Adrenal gland (tissue), 12 donors: ENCODE data around the gene RGS19. TPM values are rescaled to one million over a fixed set of nuclear protein-coding genes. Genes with fewer than 3 reads are reported as not detected.

Experiments
- DNase-seq, 7 donors: peaks; one replicate each; pipeline ENCODE4 v3.0.0-alpha.2; 2019 to 2020
- H3K27ac ChIP-seq, 5 donors: fragments of 200-600 bp; sonication (generic) in 4 of 5; 1 replicate in 3 of 5; 2 replicates in 2 of 5; pipeline versions ENCODE4 v1.5.1 to v1.8.0; 2016 to 2020; ENCODE audit warnings: mild to moderate bottlenecking in 1 of 5
- H3K27me3 ChIP-seq: fragments of 200-600 bp; 2 replicates; pipeline ENCODE4 v1.8.0; 2021
- H3K36me3 ChIP-seq, 2 donors: fragments of 200-600 bp; replicated peaks in 1 of 2; 1 replicate in 1 of 2; 2 replicates in 1 of 2; pipeline versions ENCODE4 v1.5.1 to v1.8.0; 2018 to 2022
- H3K4me1 ChIP-seq, 2 donors: fragments of 200-600 bp; replicated peaks in 1 of 2; 1 replicate in 1 of 2; 2 replicates in 1 of 2; pipeline versions ENCODE4 v1.5.1 to v1.8.0; 2018 to 2021
- H3K4me3 ChIP-seq, 4 donors: fragments of 200-600 bp; sonication (generic) in 3 of 4; one replicate each; pipeline ENCODE4 v1.5.1; 2016 to 2018
- H3K9me3 ChIP-seq, 3 donors: fragments of 200-600 bp; sonication (generic) in 1 of 3; replicated peaks in 1 of 3; 1 replicate in 2 of 3; 2 replicates in 1 of 3; pipeline versions ENCODE4 v1.5.1 to v1.8.0; 2016 to 2021
- CTCF ChIP-seq, 6 experiments: fragments of 450-650 bp in 4 of 6; fragments of 200-600 bp in 2 of 6; sonication (generic) in 1 of 6; IDR thresholded peaks; 1 replicate in 5 of 6; 2 replicates in 1 of 6; pipeline versions ENCODE4 v1.5.1 to v1.8.0; 2016 to 2021; ENCODE audit warnings: antibody characterized with exemption in 6 of 6, mild to moderate bottlenecking in 2 of 6, moderate library complexity in 1 of 6
- POLR2A ChIP-seq, 2 donors: fragments of 450-650 bp; IDR thresholded peaks; one replicate each; pipeline ENCODE4 v1.6.1; 2017; ENCODE audit warnings: antibody characterized with exemption in 2 of 2, mild to moderate bottlenecking in 2 of 2, moderate library complexity in 1 of 2
- WGBS, 4 donors: extraction: QIAGEN DNeasy Blood & Tissue Kit in 2 of 4; methylation state at CpG; one replicate each; pipeline versions ENCODE4 v1.1.5 to v1.1.7; 2013 to 2017; 5-methylcytosine and 5-hydroxymethylcytosine counted together
- intact Hi-C, 2 donors: fragments of 100-400 bp; cut with DNase I; formaldehyde crosslinking; loops; one replicate each; pipeline versions ENCODE4 v1.14.1 to v1.15.0; 2022 to 2023
- polyA plus RNA-seq, 3 donors: library from polyadenylated mRNA; stranded (reverse); fragments of 200-250 nt in 2 of 3; fragments of 350-450 nt in 1 of 3; fragmentation: Illumina TruSeq in 1 of 3; extraction: RNeasy Lipid Tissue Mini Kit (QIAGEN cat#74804) in 1 of 3; gene quantifications; one replicate each; pipeline ENCODE4 v1.2.3, GENCODE V29; 2013 to 2014
- total RNA-seq, 9 donors: library from RNA; depleted of rRNA in 4 of 9; stranded (reverse); fragments of >200 nt in 4 of 9; fragments of 120-200 nt in 1 of 9; fragmentation: NEBNext Ultra II Directional in 1 of 9; extraction: Animal tissue kit (Norgen Biotek cat#: 25700) in 1 of 9; gene quantifications; one replicate each; pipeline versions ENCODE4 v1.1.0 to v1.2.4, GENCODE V29; 2013 to 2023
- donor health status: healthy with polysubstance abuse.
- donor health status: Bipolar disorder and iron deficiency.
- donor health status: DM: yes; HTN: yes; CAD: no.
- donor health status: DM: no; HTN: no; CAD: no.
- donor health status: DM: no; HTN: no; CAD: no.
- donor health status: DM: yes; HTN: yes; CAD: no.

Gene RGS19
- total and polyA plus RNA-seq, 12 donors: 3.0 to 42.0 (median 15.1) TPM

- no peak for DNase-seq
- 92 to 95% (median 94%) methylated on average over 5 to 37 of the region's 37 CpGs for WGBS, 4 donors
- no peak overlapping the region for H3K4me3 ChIP-seq
- H3K27ac ChIP-seq: no peak overlapping the region
- intact Hi-C loops: no loop called here
- H3K9me3 ChIP-seq: no peaks in the 10 kb centered on the region
- H3K4me1 ChIP-seq: peaks cover 0 to 3% of the 10 kb centered on the region in 2 donors
- no peak for TF ChIP-seq POLR2A (IDR thresholded peaks at IDR 0.05)
- no peak for TF ChIP-seq CTCF (IDR thresholded peaks at IDR 0.05)
- peaks cover 0 to 16% of the 10 kb centered on the region in 2 donors for H3K36me3 ChIP-seq
- H3K27me3 ChIP-seq: no peaks in the 10 kb centered on the region
These were observed 5.7 kb downstream of the RGS19 start for GRCh38 chr20:64073476-64074183.

DNA sequence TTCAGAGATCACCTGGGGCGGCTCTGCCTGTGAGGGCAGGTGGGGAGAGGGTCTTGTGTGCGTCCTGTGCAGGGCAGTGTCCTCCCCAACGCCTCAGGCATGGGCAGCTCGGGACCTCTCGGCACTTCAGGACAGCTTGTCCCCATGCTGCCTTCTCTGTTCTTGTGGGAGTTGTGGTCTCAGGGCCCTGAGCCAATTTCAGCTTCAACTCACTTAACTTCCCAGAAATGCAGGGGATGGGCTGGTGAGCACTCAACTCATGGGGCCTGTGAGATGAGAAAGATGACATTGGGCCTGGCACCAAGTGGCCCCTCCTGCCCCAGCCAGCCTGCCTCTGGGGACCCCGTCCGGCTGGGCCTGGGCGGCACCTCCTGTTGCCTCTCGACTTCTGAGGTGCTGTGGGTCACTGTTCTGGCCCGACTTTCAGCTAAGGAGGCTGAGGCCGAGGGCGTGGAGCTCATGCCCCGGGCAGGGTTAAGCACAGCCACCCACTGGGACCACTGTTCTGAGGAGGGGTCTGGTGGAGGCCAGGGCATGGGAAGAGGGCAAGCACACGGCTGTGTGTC, 6.7 kb downstream of the RGS19 start:
- 86 to 93% (median 89%) methylated on average over 3 to 14 of the region's 14 CpGs for WGBS, 4 donors
- TF ChIP-seq CTCF (IDR thresholded peaks at IDR 0.05) (no peak), POLR2A (IDR thresholded peaks at IDR 0.05) (no peak)
- Histone ChIP-seq H3K4me1 (no peaks in the 10 kb centered on the region), H3K27me3 (no peaks in the 10 kb centered on the region), H3K4me3 (no peak overlapping the region), H3K9me3 (no peaks in the 10 kb centered on the region), H3K27ac (no peak overlapping the region), H3K36me3 (peaks cover 0 to 16% of the 10 kb centered on the region in 2 donors)
- intact Hi-C loops: no loop called here
- DNase-seq: no peak

DNA sequence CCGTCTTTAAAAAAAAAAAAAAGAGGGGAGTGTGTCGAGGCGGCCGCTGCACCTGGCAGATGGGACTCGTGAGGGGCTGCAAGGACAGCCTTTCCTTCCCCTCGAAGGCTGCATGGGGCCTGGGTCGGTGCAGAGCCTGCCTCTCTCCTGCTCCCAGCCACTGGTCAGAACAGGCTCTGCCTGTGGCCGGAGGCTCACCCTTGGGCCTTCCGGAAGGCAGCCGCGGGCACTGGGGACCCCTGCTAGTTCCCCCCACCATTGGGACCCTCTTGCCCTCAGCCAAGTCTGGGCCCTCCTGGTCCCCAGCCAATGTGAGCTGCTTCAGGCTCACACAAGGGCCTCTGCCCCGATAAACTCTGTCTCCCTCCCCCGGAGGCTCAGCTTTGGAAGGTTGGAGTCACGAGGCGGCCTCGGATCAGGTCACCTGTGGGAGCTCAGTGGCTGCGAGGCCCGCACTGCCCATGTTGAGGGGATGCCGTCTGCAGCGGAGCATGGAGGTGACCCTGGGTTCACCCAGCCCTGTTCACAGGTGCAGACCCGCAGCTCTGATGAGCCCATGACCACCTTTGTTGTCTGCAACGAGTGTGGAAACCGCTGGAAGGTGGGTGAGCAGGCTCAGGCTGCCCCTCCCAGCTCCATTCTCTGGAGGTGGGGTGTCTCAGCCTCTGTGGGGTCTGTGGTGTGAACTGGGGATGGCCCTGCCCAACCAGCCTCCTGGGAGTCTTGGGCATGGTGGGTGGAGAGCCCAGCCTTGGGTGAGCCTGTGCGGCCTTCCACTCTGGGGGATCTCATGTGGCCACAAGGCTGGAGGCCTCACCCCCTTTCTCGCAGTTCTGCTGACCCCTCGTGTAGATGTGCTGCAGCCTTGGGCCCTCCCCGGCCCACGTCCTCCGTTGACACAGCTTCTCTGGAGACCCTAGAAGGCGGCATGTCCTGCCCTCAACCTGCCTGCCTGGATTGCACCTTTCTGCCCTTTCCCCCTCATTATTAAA, 7.7 kb downstream of the RGS19 start:
- WGBS, 4 donors: 84 to 93% (median 90%) methylated on average over 20 to 30 of the region's 30 CpGs
- H3K9me3 ChIP-seq: no peaks in the 10 kb centered on the region
- no peak overlapping the region for H3K27ac ChIP-seq
- intact Hi-C loops: no loop called here
- TF ChIP-seq CTCF (IDR thresholded peaks at IDR 0.05) (no peak), POLR2A (IDR thresholded peaks at IDR 0.05) (no peak)
- no peak overlapping the region for H3K4me3 ChIP-seq
- peaks cover 0 to 16% of the 10 kb centered on the region in 2 donors for H3K36me3 ChIP-seq
- no peaks in the 10 kb centered on the region for H3K27me3 ChIP-seq
- no peaks in the 10 kb centered on the region for H3K4me1 ChIP-seq
- no peak for DNase-seq
